HG02970 (cell line): ENCODE data around the gene PPT1.

Experiments used
- ATAC-seq: cut with Tn5 transposase; IDR thresholded peaks from one replicate; pipeline ENCODE4 v1.9.1; 2021; ENCODE audit warnings: mild to moderate bottlenecking, moderate library complexity, moderate number of reproducible peaks; ENCODE audit not compliant: unreplicated experiment, low FRiP score

Gene PPT1

GRCh38 chr1:40032240-40032891, 64.7 kb downstream of the PPT1 start:
- ATAC-seq = no peak

- no peak for ATAC-seq
Measured at GRCh38 chr1:40030528-40031135, 66.4 kb downstream of the PPT1 start.

GRCh38 chr1:40029608-40030007, 67.4 kb downstream of the PPT1 start:
- no peak for ATAC-seq

- ATAC-seq = no peak
Measured at GRCh38 chr1:40027647-40028046, 69.4 kb downstream of the PPT1 start.

- no peak for ATAC-seq
Measured at GRCh38 chr1:40024671-40025070, 72.4 kb downstream of the PPT1 start.

GRCh38 chr1:40023379-40023944, 73.6 kb downstream of the PPT1 start:
- no peak for ATAC-seq
